Gastroesophageal sphincter (tissue), 2 donors: ENCODE data around the gene TMEM273.

Experiments
- POLR2A ChIP-seq, 2 donors: fragments of 450-650 bp; IDR thresholded peaks; one replicate each; pipeline ENCODE4 v1.6.1; 2017; ENCODE audit warnings: antibody characterized with exemption in 2 of 2, mild to moderate bottlenecking in 2 of 2, moderate library complexity in 1 of 2
- POLR2AphosphoS5 ChIP-seq: sonication (generic); formaldehyde crosslinking; IDR thresholded peaks from one replicate; pipeline ENCODE4 v1.6.1; 2017; ENCODE audit warnings: antibody characterized with exemption

GRCh38 chr10:49164559-49165188 is 23.5 kb downstream of the TMEM273 start:
- TF ChIP-seq POLR2A (IDR thresholded peaks at IDR 0.05) (no peak), POLR2AphosphoS5 (no peak)
